ENCODE data around the gene AGO3. TPM values are rescaled to one million over a fixed set of nuclear protein-coding genes. Genes with fewer than 3 reads are reported as not detected.

AGO3 gene
- total and polyA plus RNA-seq, 2 experiments from 2014 or later = 19.2 to 27.3 TPM

GRCh38 chr1:36109041-36109679, 178.3 kb downstream of the AGO3 start:
- no peak overlapping the region for H3K4me3 Mint-ChIP-seq
- H2AFZ ChIP-seq = no peak overlapping the region
- DNase-seq (ENCODE audit: low spot score) = no peak
- H3K9me2 ChIP-seq (ENCODE audit: insufficient read depth) = no peaks in the 10 kb centered on the region
- no peaks in the 10 kb centered on the region for H3K9me3 Mint-ChIP-seq
- H3F3A ChIP-seq (replicated peaks; ENCODE audit: low read depth) = no peaks in the 10 kb centered on the region
- peaks cover 7% of the 10 kb centered on the region for H3K27me3 Mint-ChIP-seq (ENCODE audit: insufficient read depth, low read depth, poor library complexity)
- TF ChIP-seq STAT1 (IDR thresholded peaks at IDR 0.05; ENCODE audit: unreplicated experiment) (no peak), ZNF462 (CRISPR knock-in tag; IDR thresholded peaks at IDR 0.05) (no peak), EZH2phosphoT487 (IDR thresholded peaks at IDR 0.05; ENCODE audit: unreplicated experiment) (no peak), NANOG (IDR thresholded peaks at IDR 0.05; ENCODE audit: borderline replicate concordance) (no peak), REST (IDR thresholded peaks at IDR 0.05; ENCODE audit: unreplicated experiment) (no peak), ZNF331 (CRISPR knock-in tag; IDR thresholded peaks at IDR 0.05; ENCODE audit: low read depth) (no peak)
- TF ChIP-seq, protein P1, sequence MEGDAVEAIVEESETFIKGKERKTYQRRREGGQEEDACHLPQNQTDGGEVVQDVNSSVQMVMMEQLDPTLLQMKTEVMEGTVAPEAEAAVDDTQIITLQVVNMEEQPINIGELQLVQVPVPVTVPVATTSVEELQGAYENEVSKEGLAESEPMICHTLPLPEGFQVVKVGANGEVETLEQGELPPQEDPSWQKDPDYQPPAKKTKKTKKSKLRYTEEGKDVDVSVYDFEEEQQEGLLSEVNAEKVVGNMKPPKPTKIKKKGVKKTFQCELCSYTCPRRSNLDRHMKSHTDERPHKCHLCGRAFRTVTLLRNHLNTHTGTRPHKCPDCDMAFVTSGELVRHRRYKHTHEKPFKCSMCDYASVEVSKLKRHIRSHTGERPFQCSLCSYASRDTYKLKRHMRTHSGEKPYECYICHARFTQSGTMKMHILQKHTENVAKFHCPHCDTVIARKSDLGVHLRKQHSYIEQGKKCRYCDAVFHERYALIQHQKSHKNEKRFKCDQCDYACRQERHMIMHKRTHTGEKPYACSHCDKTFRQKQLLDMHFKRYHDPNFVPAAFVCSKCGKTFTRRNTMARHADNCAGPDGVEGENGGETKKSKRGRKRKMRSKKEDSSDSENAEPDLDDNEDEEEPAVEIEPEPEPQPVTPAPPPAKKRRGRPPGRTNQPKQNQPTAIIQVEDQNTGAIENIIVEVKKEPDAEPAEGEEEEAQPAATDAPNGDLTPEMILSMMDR (conservative IDR thresholded peaks at IDR 0.05; ENCODE audit: low read depth in 2 of 2) = no peak
- ATAC-seq = peak; percentile 27; the same call in 2 of the 3 replicates
- no peak overlapping the region for H3K4me3 ChIP-seq
- H3K27me3 ChIP-seq (ENCODE audit: insufficient read depth) = no peaks in the 10 kb centered on the region
- H3K36me3 ChIP-seq (ENCODE audit: insufficient read depth) = no peaks in the 10 kb centered on the region
- no peaks in the 10 kb centered on the region for H4K20me1 ChIP-seq (replicated peaks; ENCODE audit: insufficient read depth)
- H3K79me2 ChIP-seq (replicated peaks; ENCODE audit: insufficient read depth) = no peaks in the 10 kb centered on the region
- H3K4me1 Mint-ChIP-seq = no peaks in the 10 kb centered on the region; the same call in 2 of the 3 replicates
- no peak overlapping the region for H3K4me2 ChIP-seq
- no peaks in the 10 kb centered on the region; the same call in 2 of the 3 replicates for H3K36me3 Mint-ChIP-seq (ENCODE audit: low read depth)
- no peaks in the 10 kb centered on the region for H3K4me1 ChIP-seq (ENCODE audit: insufficient read depth)
- H3K27ac Mint-ChIP-seq = no peak overlapping the region
- H3K27ac ChIP-seq (ENCODE audit: low read depth) = no peak overlapping the region
